CD4-positive, CD25-positive, alpha-beta regulatory T cell (primary cell): ENCODE measurements around the gene UGDH. TPM values are rescaled to one million over a fixed set of nuclear protein-coding genes. Genes with fewer than 3 reads are reported as not detected.

Experiments used
- ATAC-seq, 2 donors: fragments of 150-1000 bp; cut with Tn5 transposase; one replicate each; pipeline ENCODE4 v1.10.0; 2021; ENCODE audit warnings: low read depth in 2 of 2, moderate number of reproducible peaks in 2 of 2, moderate library complexity in 1 of 2
- DNase-seq, 3 donors: peaks; one replicate each; pipeline versions ENCODE4 v3.0.0 to v3.0.0-alpha.2; 2012 to 2022; ENCODE audit warnings: mixed read lengths in 1 of 3
- H3K27ac ChIP-seq: one replicate; pipeline ENCODE4 v1.7.0; 2013; ENCODE audit warnings: mild to moderate bottlenecking, low read length; ENCODE audit not compliant: insufficient read depth, poor library complexity, severe bottlenecking
- H3K27me3 ChIP-seq: one replicate; pipeline ENCODE4 v1.7.0; 2013; ENCODE audit warnings: low read length; ENCODE audit not compliant: control insufficient read depth, insufficient read depth
- H3K36me3 ChIP-seq: one replicate; pipeline ENCODE4 v1.7.0; 2013; ENCODE audit warnings: mild to moderate bottlenecking, low read length, moderate library complexity; ENCODE audit not compliant: control insufficient read depth, insufficient read depth
- H3K4me1 ChIP-seq: 2 replicates; pipeline ENCODE4 v1.7.0; 2013; ENCODE audit warnings: mild to moderate bottlenecking, low read length; ENCODE audit not compliant: insufficient read depth, control insufficient read depth, poor library complexity, severe bottlenecking
- H3K4me3 ChIP-seq: one replicate; pipeline ENCODE4 v1.7.0; 2013; ENCODE audit warnings: low read depth, mild to moderate bottlenecking, low read length, moderate library complexity
- H3K9me3 ChIP-seq, 2 experiments: 1 replicate in 1 of 2; 2 replicates in 1 of 2; pipeline ENCODE4 v1.7.0; 2013; ENCODE audit warnings: low read length in 2 of 2, mild to moderate bottlenecking in 1 of 2, moderate library complexity in 1 of 2; ENCODE audit not compliant: control insufficient read depth in 2 of 2
- H3K27ac Mint-ChIP-seq, 3 donors: one replicate each; pipeline ENCODE4 v1.8.0; 2020 to 2022; ENCODE audit warnings: mild to moderate bottlenecking in 3 of 3, mixed read lengths in 3 of 3, moderate library complexity in 2 of 3
- H3K27me3 Mint-ChIP-seq: one replicate; pipeline ENCODE4 v1.8.0; 2022; ENCODE audit warnings: mild to moderate bottlenecking, mixed read lengths
- H3K36me3 Mint-ChIP-seq: one replicate; pipeline ENCODE4 v1.8.0; 2020; ENCODE audit warnings: mixed read lengths
- H3K4me1 Mint-ChIP-seq, 4 donors: one replicate each; pipeline ENCODE4 v1.8.0; 2020 to 2022; ENCODE audit warnings: mixed read lengths in 4 of 4, mild to moderate bottlenecking in 1 of 4
- H3K4me3 Mint-ChIP-seq, 4 donors: one replicate each; pipeline ENCODE4 v1.8.0; 2020 to 2022; ENCODE audit warnings: mild to moderate bottlenecking in 4 of 4, mixed read lengths in 4 of 4, moderate library complexity in 3 of 4
- H3K9me3 Mint-ChIP-seq, 7 donors: one replicate each; pipeline ENCODE4 v1.8.0; 2020 to 2022; ENCODE audit warnings: mixed read lengths in 7 of 7, mild to moderate bottlenecking in 3 of 7, moderate library complexity in 2 of 7
- polyA plus RNA-seq, 4 donors: library from polyadenylated mRNA; unstranded; fragments of 300-500 nt; fragmentation: Illumina TruSeq; gene quantifications; one replicate each; pipeline ENCODE4 v1.2.3, GENCODE V29; 2021
- total RNA-seq: library from RNA; stranded (reverse); gene quantifications from one replicate; pipeline ENCODE4 v1.2.3, GENCODE V29; 2022

The UGDH gene
- total and polyA plus RNA-seq, 5 donors from 2014 or later, result 6.7 to 23.1 (median 18.9) TPM

- no peaks in the 10 kb centered on the region for H3K27me3 Mint-ChIP-seq
- peak overlapping the region; percentile 37 for H3K4me3 ChIP-seq
- H3K27ac Mint-ChIP-seq, result peak overlapping the region; percentile 82 to 97 (median 89)
These were observed 824 bp upstream of the UGDH start for GRCh38 chr4:39528061-39528465.

GRCh38 chr4:39526765-39527295 lies 409 bp downstream of the UGDH start:
- DNase-seq (no peak), ATAC-seq (peak; percentile 1 to 2)
- Mint-ChIP-seq H3K27me3 (no peaks in the 10 kb centered on the region), H3K36me3 (no peaks in the 10 kb centered on the region), H3K4me1 (peaks cover 9 to 27% (median 21%) of the 10 kb centered on the region in 4 donors), H3K27ac (peak overlapping the region in 2 of 3 donors; percentile 88 to 96), H3K9me3 (peaks cover 0 to 14% (median 8%) of the 10 kb centered on the region in 7 donors), H3K4me3 (peak overlapping the region; percentile 95 to 99 (median 98))
- H3K4me1 ChIP-seq, result peaks cover 21% of the 10 kb centered on the region
- no peaks in the 10 kb centered on the region for H3K36me3 ChIP-seq
- peak overlapping the region; percentile 83 for H3K4me3 ChIP-seq
- H3K9me3 ChIP-seq, result no peaks in the 10 kb centered on the region
- H3K27ac ChIP-seq, result peak overlapping the region; percentile 66
- H3K27me3 ChIP-seq, result no peaks in the 10 kb centered on the region

More at GRCh38 chr4:39528061-39528465, 824 bp upstream of the UGDH start:
- Histone ChIP-seq H3K27ac (peak overlapping the region; percentile 66), H3K36me3 (no peaks in the 10 kb centered on the region), H3K27me3 (no peaks in the 10 kb centered on the region), H3K9me3 (peaks cover 0 to 6% of the 10 kb centered on the region in 2 experiments), H3K4me1 (peaks cover 21% of the 10 kb centered on the region)
- Mint-ChIP-seq H3K9me3 (peaks cover 0 to 22% (median 8%) of the 10 kb centered on the region in 7 donors), H3K4me3 (peak overlapping the region; percentile 97 to 99 (median 98)), H3K36me3 (peaks cover 8% of the 10 kb centered on the region), H3K4me1 (peaks cover 9 to 27% (median 20%) of the 10 kb centered on the region in 4 donors)
- DNase-seq (no peak), ATAC-seq (no peak)

GRCh38 chr4:39525822-39526690 lies 1.2 kb downstream of the UGDH start:
- no peaks in the 10 kb centered on the region for H3K27me3 Mint-ChIP-seq
- Histone ChIP-seq H3K27me3 (no peaks in the 10 kb centered on the region), H3K27ac (peak overlapping the region; percentile 21), H3K36me3 (no peaks in the 10 kb centered on the region), H3K4me1 (peaks cover 21% of the 10 kb centered on the region), H3K4me3 (peak overlapping the region; percentile 83), H3K9me3 (no peaks in the 10 kb centered on the region)
- no peaks in the 10 kb centered on the region for H3K36me3 Mint-ChIP-seq
- peaks cover 11 to 27% (median 22%) of the 10 kb centered on the region in 4 donors for H3K4me1 Mint-ChIP-seq
- ATAC-seq (no peak), DNase-seq (no peak)
- H3K27ac Mint-ChIP-seq, result peak overlapping the region in 2 of 3 donors; percentile 88 to 96
- peak overlapping the region; percentile 95 to 98 (median 96) for H3K4me3 Mint-ChIP-seq
- H3K9me3 Mint-ChIP-seq, result peaks cover 0 to 8% (median 4%) of the 10 kb centered on the region in 7 donors

GRCh38 chr4:39524161-39524957 lies 2.9 kb downstream of the UGDH start:
- H3K27ac ChIP-seq, result no peak overlapping the region
- H3K4me3 Mint-ChIP-seq, result peak overlapping the region in 2 of 4 donors; percentile 25 to 49
- no peaks in the 10 kb centered on the region for H3K9me3 ChIP-seq
- H3K9me3 Mint-ChIP-seq, result peaks cover 0 to 2% (median 0%) of the 10 kb centered on the region in 7 donors
- ATAC-seq (no peak), DNase-seq (no peak)
- peaks cover 21% of the 10 kb centered on the region for H3K4me1 ChIP-seq
- no peak overlapping the region for H3K4me3 ChIP-seq
- peaks cover 11 to 25% (median 22%) of the 10 kb centered on the region in 4 donors for H3K4me1 Mint-ChIP-seq
- no peaks in the 10 kb centered on the region for H3K36me3 ChIP-seq
- H3K27me3 ChIP-seq, result no peaks in the 10 kb centered on the region
- no peak overlapping the region for H3K27ac Mint-ChIP-seq
- H3K36me3 Mint-ChIP-seq, result no peaks in the 10 kb centered on the region
- H3K27me3 Mint-ChIP-seq, result no peaks in the 10 kb centered on the region

GRCh38 chr4:39522068-39522467 lies 5.2 kb downstream of the UGDH start:
- peaks cover 8 to 20% (median 12%) of the 10 kb centered on the region in 4 donors for H3K4me1 Mint-ChIP-seq

GRCh38 chr4:39521253-39521919 lies 5.9 kb downstream of the UGDH start:
- H3K4me3 Mint-ChIP-seq, result no peak overlapping the region
- H3K27ac Mint-ChIP-seq, result no peak overlapping the region
- H3K27me3 ChIP-seq, result no peaks in the 10 kb centered on the region
- DNase-seq (no peak), ATAC-seq (no peak)
- no peaks in the 10 kb centered on the region for H3K9me3 Mint-ChIP-seq
- H3K27ac ChIP-seq, result no peak overlapping the region
- peaks cover 3% of the 10 kb centered on the region for H3K36me3 Mint-ChIP-seq
- H3K4me3 ChIP-seq, result no peak overlapping the region
- peaks cover 5% of the 10 kb centered on the region for H3K4me1 ChIP-seq
- no peaks in the 10 kb centered on the region for H3K27me3 Mint-ChIP-seq
- no peaks in the 10 kb centered on the region for H3K9me3 ChIP-seq
- peaks cover 3% of the 10 kb centered on the region for H3K36me3 ChIP-seq
- H3K4me1 Mint-ChIP-seq, result peaks cover 6 to 16% (median 7%) of the 10 kb centered on the region in 4 donors

More at GRCh38 chr4:39522068-39522467, 5.2 kb downstream of the UGDH start:
- Histone ChIP-seq H3K27me3 (no peaks in the 10 kb centered on the region), H3K9me3 (no peaks in the 10 kb centered on the region), H3K27ac (no peak overlapping the region), H3K4me3 (no peak overlapping the region), H3K4me1 (peaks cover 12% of the 10 kb centered on the region), H3K36me3 (peaks cover 3% of the 10 kb centered on the region)
- DNase-seq (no peak), ATAC-seq (no peak)
- peak overlapping the region in 1 of 4 donors; percentile 19 for H3K4me3 Mint-ChIP-seq
- H3K27me3 Mint-ChIP-seq, result no peaks in the 10 kb centered on the region
- H3K27ac Mint-ChIP-seq, result no peak overlapping the region
- H3K9me3 Mint-ChIP-seq, result no peaks in the 10 kb centered on the region
- H3K36me3 Mint-ChIP-seq, result no peaks in the 10 kb centered on the region

- no peak overlapping the region for H3K27ac Mint-ChIP-seq
- no peak for ATAC-seq
- no peaks in the 10 kb centered on the region for H3K9me3 Mint-ChIP-seq
- Histone ChIP-seq H3K36me3 (peaks cover 5% of the 10 kb centered on the region), H3K27me3 (no peaks in the 10 kb centered on the region), H3K27ac (no peak overlapping the region), H3K4me1 (no peaks in the 10 kb centered on the region), H3K4me3 (no peak overlapping the region), H3K9me3 (no peaks in the 10 kb centered on the region)
- H3K36me3 Mint-ChIP-seq, result peaks cover 5% of the 10 kb centered on the region
- H3K27me3 Mint-ChIP-seq, result no peaks in the 10 kb centered on the region
- no peak overlapping the region for H3K4me3 Mint-ChIP-seq
- DNase-seq, result no peak
- peaks cover 0 to 4% (median under 1%) of the 10 kb centered on the region in 4 donors for H3K4me1 Mint-ChIP-seq
These were observed 8.8 kb downstream of the UGDH start for GRCh38 chr4:39518484-39518883.
